Measurements from ENCODE around the gene LAMA3. TPM values are rescaled to one million over a fixed set of nuclear protein-coding genes. Genes with fewer than 3 reads are reported as not detected.

Gene LAMA3
- total and polyA plus RNA-seq, 10 of the 15 experiments (the other 5 are each of a cell fraction or from before 2014, with no cell fraction given): 0.37 to 6.5 (median 5.4) TPM

GRCh38 chr18:23716966-23717365, 27.7 kb downstream of the LAMA3 start:
- TF ChIP-seq RFX5 (IDR thresholded peaks at IDR 0.05; ENCODE audit: low read depth, low read length): no peak
- TF ChIP-seq CEBPB (IDR thresholded peaks at IDR 0.05; ENCODE audit: borderline replicate concordance in 1 of 2, low read depth in 2 of 2, low read length in 2 of 2): no peak
- TF ChIP-seq NFIC (IDR thresholded peaks at IDR 0.05; ENCODE audit: low read depth, low read length): no peak
- no peak for TF ChIP-seq FOXK2 (IDR thresholded peaks at IDR 0.05)
- TF ChIP-seq CBX3 (IDR thresholded peaks at IDR 0.05; ENCODE audit: borderline replicate concordance, low read depth): no peak
- TF ChIP-seq RCOR1 (conservative IDR thresholded peaks at IDR 0.05; ENCODE audit: low read depth, low read length): no peak
- TF ChIP-seq MYC (IDR thresholded peaks at IDR 0.05; ENCODE audit: insufficient read depth, insufficient read length, insufficient replicate concordance, low read length, severe bottlenecking): no peak
- no peak for TF ChIP-seq BCL11A (IDR thresholded peaks at IDR 0.05; ENCODE audit: low read depth, low read length)
- no peak for TF ChIP-seq ZBTB4 (CRISPR knock-in tag; IDR thresholded peaks at IDR 0.05)
- TF ChIP-seq IRF3 (IDR thresholded peaks at IDR 0.05): no peak
- TF ChIP-seq NBN (IDR thresholded peaks at IDR 0.05): no peak
- TF ChIP-seq SREBF2 (IDR thresholded peaks at IDR 0.05; ENCODE audit: low read length): no peak
- no peak for TF ChIP-seq TAF1 (IDR thresholded peaks at IDR 0.05; ENCODE audit: borderline replicate concordance, low read depth, low read length)
- TF ChIP-seq PAX8 (IDR thresholded peaks at IDR 0.05): no peak
- TF ChIP-seq ESRRA (IDR thresholded peaks at IDR 0.05; ENCODE audit: low read length): no peak
- ATAC-seq (no peak), FAIRE-seq (no peak), DNase-seq (ENCODE audit: low read depth, low spot score) (no peak)
- SMC1A ChIA-PET (ENCODE audit: uncharacterized antibody, unreplicated experiment): interaction anchor here (1.1 kb wide), 1 partner anchor 11 kb away, joined by 3 read pairs; no protein-coding TSS in a partner anchor
- CTCF ChIA-PET: interaction anchor here (0.7 kb wide), 1 partner anchor 63 kb away, joined by 3 read pairs; no protein-coding TSS in a partner anchor
- RAD21 ChIA-PET (ENCODE audit: unreplicated experiment): no interaction called here
- Histone ChIP-seq H3K9me3 (replicated peaks; ENCODE audit: control insufficient read depth, insufficient read depth, low read length) (no peaks in the 10 kb centered on the region), H2AFZ (ENCODE audit: control insufficient read depth, low read depth, low read length) (no peak overlapping the region), H3K36me3 (ENCODE audit: control insufficient read depth in 2 of 2, insufficient read depth in 2 of 2, low read length in 1 of 2) (no peaks in the 10 kb centered on the region), H3K4me3 (no peak overlapping the region), H3K27me3 (replicated peaks in 1 of 2; ENCODE audit: control insufficient read depth in 2 of 2, insufficient read depth in 2 of 2, low read length in 1 of 2) (no peaks in the 10 kb centered on the region; a peak in 1 of 4 replicates), H4K20me1 (ENCODE audit: control insufficient read depth, insufficient read depth) (no peaks in the 10 kb centered on the region), H3K79me2 (ENCODE audit: control insufficient read depth, insufficient read depth, low read length) (no peaks in the 10 kb centered on the region), H3K4me2 (ENCODE audit: control insufficient read depth, insufficient read depth) (no peak overlapping the region), H3K9ac (ENCODE audit: control insufficient read depth, insufficient read depth, low read length) (no peak overlapping the region), H3K4me1 (ENCODE audit: control insufficient read depth, insufficient read depth, low read length) (no peaks in the 10 kb centered on the region), H3K27ac (ENCODE audit: control insufficient read depth, insufficient read depth) (no peak overlapping the region)
- no TSS peak for BruUV-seq (replicated peaks)
- POLR2A ChIA-PET: no interaction called here
- intact Hi-C loops (cut with micrococcal nuclease; ENCODE audit: unreplicated experiment) (loop anchor here (10.0 kb wide), 1 partner anchor 198 kb away; no protein-coding TSS in a partner anchor), in situ Hi-C loops (cut with MboI) (no loop called here)

All from GM12878 (cell line).